ENCODE measurements around the gene STRN4. TPM values are rescaled to one million over a fixed set of nuclear protein-coding genes. Genes with fewer than 3 reads are reported as not detected.
A peak's percentile ranks its signal among the peaks of the same experiment; 100 is the strongest.

The STRN4 gene
- total RNA-seq, 2 donors from 2014 or later: 142 to 155 TPM

- H3K27ac Mint-ChIP-seq: peak overlapping the region; percentile 95
- Histone ChIP-seq H3K9ac (ENCODE audit: extremely low read depth, low read length, poor library complexity, severe bottlenecking) (peak overlapping the region; percentile 57), H3K36me3 (ENCODE audit: control insufficient read depth, insufficient read depth, low read length) (peaks cover 14% of the 10 kb centered on the region), H3K27ac (ENCODE audit: low read depth, low read length) (peak overlapping the region; percentile 94), H3K4me3 (ENCODE audit: low read length) (peak overlapping the region; percentile 93), H3K4me1 (ENCODE audit: control insufficient read depth, insufficient read depth, low read length) (peaks cover 2% of the 10 kb centered on the region), H3K9me3 (ENCODE audit: control insufficient read depth, low read length) (no peaks in the 10 kb centered on the region), H3K27me3 (ENCODE audit: control insufficient read depth, insufficient read depth, low read length, poor library complexity, severe bottlenecking) (peaks cover 8% of the 10 kb centered on the region)
- 85 to 86% methylated on average over 18 to 19 of the region's 19 CpGs for WGBS, 2 experiments (ENCODE audit: insufficient coverage in 1 of 2, insufficient read length in 1 of 2)
- peaks cover 34% of the 10 kb centered on the region for H3K36me3 Mint-ChIP-seq (ENCODE audit: low read depth)
- H3K27me3 Mint-ChIP-seq (ENCODE audit: insufficient read depth): peaks cover 27% of the 10 kb centered on the region
- TF ChIP-seq CTCF (conservative IDR thresholded peaks at IDR 0.05): no peak
- peak overlapping the region; percentile 85 for H3K4me3 Mint-ChIP-seq
- peaks cover 23% of the 10 kb centered on the region for H3K4me1 Mint-ChIP-seq
- H3K9me3 Mint-ChIP-seq: no peaks in the 10 kb centered on the region
- DNase-seq: no peak
Observed at GRCh38 chr19:46785054-46785979, 39.1 kb upstream of the STRN4 start.

GRCh38 chr19:46784262-46785053 is 38.2 kb upstream of the STRN4 start:
- WGBS, 2 experiments (ENCODE audit: insufficient coverage in 1 of 2, insufficient read length in 1 of 2): 56 to 59% methylated on average over 10 to 17 of the region's 17 CpGs
- no peaks in the 10 kb centered on the region for H3K9me3 Mint-ChIP-seq
- H3K27ac Mint-ChIP-seq: peak overlapping the region; percentile 95
- Histone ChIP-seq H3K9me3 (ENCODE audit: control insufficient read depth, low read length) (no peaks in the 10 kb centered on the region), H3K9ac (ENCODE audit: extremely low read depth, low read length, poor library complexity, severe bottlenecking) (peak overlapping the region; percentile 57), H3K27ac (ENCODE audit: low read depth, low read length) (peak overlapping the region; percentile 94), H3K27me3 (ENCODE audit: control insufficient read depth, insufficient read depth, low read length, poor library complexity, severe bottlenecking) (peaks cover 5% of the 10 kb centered on the region), H3K4me3 (ENCODE audit: low read length) (peak overlapping the region; percentile 93), H3K4me1 (ENCODE audit: control insufficient read depth, insufficient read depth, low read length) (peaks cover 2% of the 10 kb centered on the region), H3K36me3 (ENCODE audit: control insufficient read depth, insufficient read depth, low read length) (peaks cover 16% of the 10 kb centered on the region)
- H3K4me1 Mint-ChIP-seq: peaks cover 23% of the 10 kb centered on the region
- TF ChIP-seq CTCF (conservative IDR thresholded peaks at IDR 0.05): peak; percentile 64
- H3K4me3 Mint-ChIP-seq: peak overlapping the region; percentile 85
- DNase-seq: peak; percentile 92
- H3K27me3 Mint-ChIP-seq (ENCODE audit: insufficient read depth): peaks cover 19% of the 10 kb centered on the region
- H3K36me3 Mint-ChIP-seq (ENCODE audit: low read depth): peaks cover 36% of the 10 kb centered on the region

- H3K27ac Mint-ChIP-seq: peak overlapping the region; percentile 48
- peak overlapping the region; percentile 85 for H3K4me3 Mint-ChIP-seq
- no peak for DNase-seq
Observed at GRCh38 chr19:46783670-46784069, 37.4 kb upstream of the STRN4 start.

More at GRCh38 chr19:46783670-46784069, 37.4 kb upstream of the STRN4 start:
- Mint-ChIP-seq H3K9me3 (no peaks in the 10 kb centered on the region), H3K4me1 (peaks cover 23% of the 10 kb centered on the region), H3K27me3 (ENCODE audit: insufficient read depth) (peaks cover 11% of the 10 kb centered on the region), H3K36me3 (ENCODE audit: low read depth) (peaks cover 44% of the 10 kb centered on the region)
- Histone ChIP-seq H3K9ac (ENCODE audit: extremely low read depth, low read length, poor library complexity, severe bottlenecking) (no peak overlapping the region), H3K4me3 (ENCODE audit: low read length) (peak overlapping the region; percentile 93), H3K27me3 (ENCODE audit: control insufficient read depth, insufficient read depth, low read length, poor library complexity, severe bottlenecking) (no peaks in the 10 kb centered on the region), H3K36me3 (ENCODE audit: control insufficient read depth, insufficient read depth, low read length) (peaks cover 21% of the 10 kb centered on the region), H3K4me1 (ENCODE audit: control insufficient read depth, insufficient read depth, low read length) (peaks cover 2% of the 10 kb centered on the region), H3K9me3 (ENCODE audit: control insufficient read depth, low read length) (no peaks in the 10 kb centered on the region), H3K27ac (ENCODE audit: low read depth, low read length) (no peak overlapping the region)
- 93 to 100% methylated on average over 2 of the region's 2 CpGs for whole genome bisulfite sequencing, 2 experiments (ENCODE audit: insufficient coverage in 1 of 2, insufficient read length in 1 of 2)
- TF ChIP-seq CTCF (conservative IDR thresholded peaks at IDR 0.05): no peak

Data from endodermal cell (in vitro differentiated cells).